ENCODE data around the gene SPTLC3.
A peak's percentile ranks its signal among the peaks of the same experiment; 100 is the strongest.

The SPTLC3 gene

GRCh38 chr20:13101706-13102105 is 92.9 kb downstream of the SPTLC3 start:
- DNase-seq = no peak

GRCh38 chr20:13102237-13102636 is 93.5 kb downstream of the SPTLC3 start:
- no peak for DNase-seq

- no peak for DNase-seq
These were observed 93.9 kb downstream of the SPTLC3 start for GRCh38 chr20:13102694-13103093.

DNA sequence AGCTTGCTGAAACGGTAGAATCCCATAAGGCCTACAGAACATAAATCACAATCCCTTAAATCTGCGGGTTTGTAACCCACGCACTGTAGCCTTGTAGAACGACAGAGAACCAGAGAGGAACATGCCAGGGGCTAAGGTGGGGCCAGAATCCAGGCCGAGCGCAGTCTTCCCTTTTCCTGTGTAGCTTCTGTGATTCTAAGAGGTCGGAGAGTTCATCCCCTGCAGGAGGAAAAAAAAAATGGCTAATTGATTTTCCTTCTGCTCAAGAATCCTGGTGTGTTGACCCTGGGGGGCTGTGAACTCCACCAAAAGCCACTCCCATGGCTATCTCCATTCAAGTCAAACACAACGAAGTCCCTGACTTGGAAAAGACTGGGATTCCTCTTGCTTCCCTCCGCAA is 96.3 kb downstream of the SPTLC3 start:
- DNase-seq = no peak

- DNase-seq = no peak
These were observed 97.2 kb downstream of the SPTLC3 start for GRCh38 chr20:13105864-13106457.

DNA sequence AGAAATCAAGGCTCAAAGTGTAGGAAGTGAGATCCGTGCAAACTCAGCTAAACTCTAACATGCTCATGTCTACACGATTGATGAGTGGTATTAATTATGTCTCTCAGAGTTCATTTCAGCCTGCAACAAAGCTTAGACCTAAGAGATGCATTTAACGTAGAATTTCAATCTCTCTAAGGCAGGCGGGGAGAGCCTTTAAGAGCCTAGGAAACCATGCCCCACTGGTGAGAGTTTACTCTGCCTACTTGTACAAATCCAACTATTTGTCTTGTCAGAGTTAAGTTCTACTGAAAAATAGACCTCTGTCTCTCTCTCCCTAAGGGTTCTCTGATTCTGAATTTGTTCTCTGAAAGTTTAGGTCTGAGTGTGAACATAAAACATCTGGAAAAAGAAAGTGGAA is 100.9 kb downstream of the SPTLC3 start:
- DNase-seq = no peak

- DNase-seq = no peak
These were observed 102.0 kb downstream of the SPTLC3 start for GRCh38 chr20:13110796-13111195.

DNA sequence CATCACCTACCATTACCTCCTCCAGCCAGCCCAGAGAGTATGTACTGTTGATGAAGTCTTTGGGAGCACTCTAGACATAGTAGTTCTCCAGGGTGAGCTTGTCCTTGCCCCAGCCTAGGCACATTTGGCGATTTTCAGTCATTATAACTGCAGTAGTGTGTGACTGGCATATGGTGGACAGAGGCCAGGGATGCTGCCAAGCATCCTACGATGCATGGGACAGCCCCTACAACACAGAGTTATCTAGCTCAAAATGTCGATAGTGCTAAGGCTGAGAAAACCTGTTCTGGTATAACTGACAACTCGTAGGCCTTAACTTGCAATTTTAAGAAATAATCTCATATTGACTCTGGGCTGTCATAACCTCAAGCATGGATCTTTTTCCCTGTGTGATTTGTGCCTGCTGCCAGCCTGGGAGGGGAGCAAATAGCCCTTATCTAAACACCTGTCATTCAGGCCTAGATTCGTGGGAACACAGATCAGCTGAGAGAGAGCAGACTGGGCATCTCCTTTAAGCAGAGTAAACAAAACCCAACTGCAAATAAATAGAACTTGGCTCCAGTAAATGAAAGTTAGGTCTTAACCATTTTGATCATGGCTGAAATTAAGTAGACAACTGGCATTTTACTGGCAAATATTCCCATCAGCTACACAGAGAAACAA is 102.6 kb downstream of the SPTLC3 start:
- DNase-seq = no peak

DNA sequence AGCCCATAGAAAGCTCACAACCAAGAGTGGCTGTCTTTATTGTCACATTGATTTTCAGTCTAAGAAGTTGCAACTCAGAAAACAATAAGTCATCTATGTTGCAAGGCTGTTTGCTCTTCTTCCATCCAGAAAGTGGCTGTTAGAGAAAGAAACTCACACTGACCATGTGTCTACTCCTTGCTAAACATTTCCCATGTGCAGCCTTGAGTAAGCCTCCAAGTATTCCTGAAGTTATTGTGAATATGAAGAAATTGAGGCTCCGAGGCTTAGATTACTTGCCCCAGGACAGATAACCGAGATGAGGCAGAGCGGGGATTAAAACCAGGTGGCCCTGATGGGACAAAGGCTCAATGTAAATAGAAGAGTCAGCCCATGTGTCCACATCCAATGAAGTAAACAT is 105.0 kb downstream of the SPTLC3 start:
- DNase-seq = no peak

GRCh38 chr20:13117200-13117599 is 108.4 kb downstream of the SPTLC3 start:
- DNase-seq = no peak

DNA sequence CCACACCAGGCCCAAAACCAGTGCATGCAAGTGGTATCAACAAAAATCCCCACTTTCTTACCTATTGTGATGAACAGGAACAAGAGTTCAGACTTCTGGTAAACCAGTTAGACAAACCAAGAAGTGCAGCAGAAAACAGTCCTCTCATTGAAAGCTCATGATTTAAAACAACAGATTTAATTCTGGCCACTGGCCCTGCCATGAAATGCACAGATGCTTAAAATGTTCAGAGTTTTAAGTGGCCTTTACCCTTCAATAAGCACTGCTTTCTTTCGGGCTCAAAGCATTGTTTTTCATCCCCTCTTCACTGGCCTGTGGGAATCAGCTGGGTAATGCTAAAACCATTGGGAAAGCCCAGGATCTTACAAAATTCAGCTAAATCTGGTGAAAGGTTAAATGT is 109.9 kb downstream of the SPTLC3 start:
- DNase-seq = no peak

DNA sequence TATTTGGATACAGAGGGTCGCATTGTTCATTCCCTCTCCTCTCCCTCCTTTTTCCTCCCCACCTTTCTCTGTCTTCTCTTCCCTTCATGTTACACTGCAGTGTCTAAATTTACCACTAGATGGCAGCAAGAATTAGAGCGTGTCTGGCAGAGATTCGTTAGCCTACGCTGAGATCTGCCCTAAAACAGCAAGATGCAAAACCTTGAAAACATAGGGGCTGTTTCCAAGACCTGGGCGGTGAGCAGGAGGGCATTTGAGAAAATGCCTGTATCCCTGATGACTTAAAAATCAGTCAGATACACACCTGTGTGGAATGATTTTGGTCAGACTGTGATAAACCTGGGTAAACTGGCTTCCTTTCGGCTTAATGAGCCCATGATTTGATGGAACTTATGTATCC is 110.8 kb downstream of the SPTLC3 start:
- peak; percentile 52 for DNase-seq

GRCh38 chr20:13120471-13120870 is 111.7 kb downstream of the SPTLC3 start:
- DNase-seq = no peak

DNA sequence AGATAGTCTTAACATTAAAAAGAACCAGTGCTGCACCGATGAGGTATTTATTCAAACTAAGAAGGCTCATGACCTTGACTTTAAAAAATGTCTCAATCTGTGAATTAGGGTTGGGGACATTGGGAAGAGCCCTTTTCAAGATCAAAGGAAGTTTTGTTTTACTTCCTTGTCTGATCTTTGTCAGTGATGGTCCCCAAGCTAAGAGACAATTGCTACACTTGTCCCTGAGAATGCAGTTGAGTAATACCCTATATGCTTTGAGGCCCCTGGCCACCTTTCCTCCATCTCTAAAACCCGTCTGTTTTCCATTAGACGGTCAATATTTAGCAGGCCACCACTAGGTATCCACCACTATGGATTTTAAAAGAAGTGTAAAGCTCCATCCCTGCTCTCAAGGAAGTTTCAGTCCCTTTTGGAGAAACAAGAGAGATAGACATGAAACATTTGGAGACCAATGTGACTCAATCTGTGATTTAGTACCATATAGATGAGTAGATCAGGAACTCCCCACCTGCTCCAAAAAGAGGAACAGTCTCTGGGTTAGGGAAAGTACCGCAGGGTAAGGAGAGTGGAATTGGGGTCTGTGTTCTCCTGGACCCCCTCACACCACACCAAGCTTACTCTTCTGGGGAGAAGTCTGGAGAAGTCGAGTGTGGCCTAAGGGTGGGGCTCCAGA is 113.2 kb downstream of the SPTLC3 start:
- DNase-seq = no peak

DNA sequence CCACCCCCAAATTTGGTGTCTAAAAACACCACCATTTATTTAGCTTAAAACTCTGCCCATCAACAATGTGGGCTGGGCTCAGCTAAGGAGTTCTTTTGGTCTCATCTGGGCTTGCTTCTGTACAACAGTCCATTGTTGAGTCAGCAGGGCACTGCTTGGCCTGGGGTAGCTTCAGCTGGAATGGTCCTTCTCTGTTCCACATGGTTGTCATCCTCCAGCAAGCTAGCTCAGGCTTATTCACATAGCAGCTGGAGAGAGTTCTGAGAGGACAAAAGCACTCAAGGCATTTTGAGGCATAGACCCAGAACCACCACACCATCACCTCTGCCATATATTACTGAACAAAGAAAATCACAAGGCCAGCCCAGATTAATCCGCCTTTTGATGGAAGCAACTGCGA is 116.7 kb downstream of the SPTLC3 start:
- no peak for DNase-seq

- no peak for DNase-seq
These were observed 119.4 kb downstream of the SPTLC3 start for GRCh38 chr20:13128173-13128572.

GRCh38 chr20:13130061-13130706 is 121.4 kb downstream of the SPTLC3 start:
- no peak for DNase-seq

GRCh38 chr20:13130707-13131103 is 121.9 kb downstream of the SPTLC3 start:
- DNase-seq = no peak

DNA sequence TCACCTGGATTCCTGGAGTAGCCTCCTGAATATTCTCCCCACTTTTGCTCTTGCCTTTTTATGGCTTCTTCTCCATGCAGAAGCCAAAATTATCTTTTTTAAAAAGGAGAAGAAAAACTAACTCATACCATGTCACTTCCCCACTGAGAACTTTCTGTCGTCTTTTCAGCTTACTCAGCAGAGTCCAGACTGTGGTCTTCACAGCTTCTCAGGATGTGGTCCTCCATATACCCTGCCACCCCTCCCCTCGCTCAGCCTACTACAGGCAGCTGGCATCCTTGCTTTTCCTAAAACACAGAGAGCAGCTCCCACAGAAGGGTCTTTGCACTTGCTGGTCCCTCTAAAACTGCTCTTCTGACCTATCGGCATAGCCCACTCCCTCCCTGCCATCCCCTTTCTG is 122.9 kb downstream of the SPTLC3 start:
- DNase-seq = no peak

GRCh38 chr20:13139459-13140150 is 130.8 kb downstream of the SPTLC3 start:
- no peak for DNase-seq

GRCh38 chr20:13140201-13140600 is 131.4 kb downstream of the SPTLC3 start:
- no peak for DNase-seq

DNA sequence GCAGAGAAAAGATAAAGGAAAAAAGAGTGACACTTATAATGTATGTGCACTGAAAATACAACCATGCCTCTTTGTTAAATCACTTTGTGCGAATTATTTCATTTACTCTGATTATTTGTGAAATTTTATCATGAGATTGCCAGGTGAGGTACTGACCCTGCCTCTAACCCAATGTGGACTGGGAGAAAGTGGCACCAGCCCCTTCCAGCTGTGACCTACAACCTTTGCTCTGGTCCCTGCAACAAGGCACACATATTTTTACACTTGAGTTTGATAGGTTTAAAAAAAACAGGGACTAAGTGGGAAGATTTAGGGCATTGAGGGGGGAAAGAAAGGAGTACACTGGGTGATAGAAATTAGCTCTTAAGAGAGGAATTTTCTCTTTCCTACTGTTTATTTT is 132.0 kb downstream of the SPTLC3 start:
- DNase-seq = no peak

GRCh38 chr20:13141546-13141945 is 132.8 kb downstream of the SPTLC3 start:
- no peak for DNase-seq
